ENCODE measurements around the gene MTHFSD. TPM values are rescaled to one million over a fixed set of nuclear protein-coding genes. Genes with fewer than 3 reads are reported as not detected.
A peak's percentile ranks its signal among the peaks of the same experiment; 100 is the strongest.

The MTHFSD gene
- total and polyA plus RNA-seq, 9 donors = 9.9 to 15.4 (median 12.3) TPM

DNA sequence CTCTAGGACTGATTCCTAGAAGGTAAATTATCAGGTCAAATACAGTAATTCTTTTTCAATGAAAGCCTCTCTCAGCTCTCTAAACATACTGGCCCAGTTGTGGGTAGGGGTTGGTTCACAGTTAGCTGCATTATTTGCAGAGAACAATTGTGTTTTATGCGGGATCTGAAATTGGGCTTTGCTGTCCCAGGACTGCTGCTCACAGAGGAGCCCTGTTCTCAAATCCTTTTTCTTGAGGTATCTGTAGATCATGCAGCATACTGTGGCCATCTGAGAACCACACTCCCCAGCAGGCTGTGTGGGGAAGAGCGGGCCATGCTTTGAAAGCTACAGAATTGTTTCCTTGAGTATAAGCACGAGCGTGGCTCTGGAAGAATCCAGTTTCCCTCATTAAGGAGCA is 17.5 kb downstream of the MTHFSD start:
- Histone ChIP-seq H3K4me3 (ENCODE audit: low read length) (no peak overlapping the region), H3K4me1 (ENCODE audit: control insufficient read depth, insufficient read depth, low read length) (no peaks in the 10 kb centered on the region), H3K9me3 (replicated peaks; ENCODE audit: control insufficient read depth, low read depth, low read length) (no peaks in the 10 kb centered on the region), H3K27ac (ENCODE audit: low read length) (no peak overlapping the region), H3K36me3 (ENCODE audit: control insufficient read depth, insufficient read depth, low read length) (peaks cover 59% of the 10 kb centered on the region), H3K27me3 (ENCODE audit: control insufficient read depth, insufficient read depth, low read length) (no peaks in the 10 kb centered on the region)
- DNase-seq = no peak
- WGBS (ENCODE audit: insufficient coverage) = 82% methylated on average over 2 of the region's 4 CpGs

DNA sequence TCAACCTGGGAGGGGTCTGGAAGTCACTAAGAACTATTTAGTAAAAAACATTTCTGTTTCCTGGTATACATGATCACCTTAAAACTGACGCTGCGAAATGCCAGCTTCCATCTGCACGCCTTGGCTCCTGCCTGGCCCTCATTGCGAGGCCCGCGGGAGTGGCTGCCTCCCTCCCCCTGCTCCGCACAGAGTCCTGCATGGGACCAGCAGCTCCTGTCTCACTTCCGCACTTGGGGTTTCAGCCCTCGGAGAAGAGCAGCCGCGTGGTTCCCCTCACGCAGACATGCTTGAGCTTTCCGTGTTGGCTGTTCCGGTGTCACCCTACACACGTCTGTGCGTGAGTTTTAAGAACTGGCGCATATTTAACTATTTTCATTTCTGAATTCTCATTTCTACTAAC is 18.4 kb downstream of the MTHFSD start:
- DNase-seq = no peak
- Histone ChIP-seq H3K4me1 (ENCODE audit: control insufficient read depth, insufficient read depth, low read length) (peaks cover 2% of the 10 kb centered on the region), H3K36me3 (ENCODE audit: control insufficient read depth, insufficient read depth, low read length) (peaks cover 55% of the 10 kb centered on the region), H3K9me3 (replicated peaks; ENCODE audit: control insufficient read depth, low read depth, low read length) (no peaks in the 10 kb centered on the region), H3K27me3 (ENCODE audit: control insufficient read depth, insufficient read depth, low read length) (no peaks in the 10 kb centered on the region), H3K27ac (ENCODE audit: low read length) (no peak overlapping the region), H3K4me3 (ENCODE audit: low read length) (no peak overlapping the region)
- 91% methylated on average over 17 of the region's 17 CpGs for WGBS (ENCODE audit: insufficient coverage)

DNA sequence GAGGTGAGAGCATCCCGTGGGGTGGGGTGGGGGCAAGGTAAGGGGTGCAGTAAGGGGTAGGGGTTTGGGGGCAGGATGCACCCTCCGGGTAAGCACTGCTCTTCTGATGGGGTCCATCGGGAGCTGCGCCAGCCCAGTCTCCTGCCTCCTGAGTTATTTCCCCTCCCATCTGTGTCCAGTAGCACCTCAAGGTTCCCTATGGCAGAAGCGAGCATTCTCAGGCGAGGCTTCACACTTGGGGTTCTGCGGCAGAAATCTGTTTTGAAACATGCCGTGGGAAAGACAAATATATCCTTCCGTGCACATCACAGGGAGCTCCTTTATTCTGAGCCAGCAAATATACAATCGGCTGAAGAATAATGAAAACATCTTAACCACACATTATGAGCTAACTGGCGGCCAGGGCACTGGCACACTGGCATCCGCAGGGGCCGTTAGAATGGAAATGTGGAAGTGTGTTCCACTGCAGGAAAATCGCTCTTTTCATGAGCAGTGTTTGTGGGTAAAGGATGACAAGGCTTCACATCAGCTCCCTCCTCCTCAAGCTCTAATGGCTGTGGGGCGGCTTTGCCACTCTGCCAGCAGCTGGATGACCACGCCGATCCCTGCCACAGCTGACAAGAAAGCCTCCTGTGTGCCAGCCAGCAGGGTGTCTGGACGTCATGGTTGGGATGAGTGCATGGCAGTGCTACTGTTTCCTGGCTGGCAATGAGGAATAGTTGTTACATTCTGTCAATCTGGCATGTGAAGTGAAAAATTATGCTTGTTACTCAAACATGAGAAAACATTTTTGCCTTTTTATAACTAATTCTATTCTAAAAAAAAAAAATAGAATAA is 20.0 kb downstream of the MTHFSD start:
- Histone ChIP-seq H3K4me3 (ENCODE audit: low read length) (no peak overlapping the region), H3K27me3 (ENCODE audit: control insufficient read depth, insufficient read depth, low read length) (no peaks in the 10 kb centered on the region), H3K4me1 (ENCODE audit: control insufficient read depth, insufficient read depth, low read length) (peaks cover 10% of the 10 kb centered on the region), H3K36me3 (ENCODE audit: control insufficient read depth, insufficient read depth, low read length) (peaks cover 39% of the 10 kb centered on the region), H3K9me3 (replicated peaks; ENCODE audit: control insufficient read depth, low read depth, low read length) (no peaks in the 10 kb centered on the region), H3K27ac (ENCODE audit: low read length) (no peak overlapping the region)
- WGBS (ENCODE audit: insufficient coverage) = 87% methylated on average over 8 of the region's 18 CpGs
- DNase-seq = no peak

DNA sequence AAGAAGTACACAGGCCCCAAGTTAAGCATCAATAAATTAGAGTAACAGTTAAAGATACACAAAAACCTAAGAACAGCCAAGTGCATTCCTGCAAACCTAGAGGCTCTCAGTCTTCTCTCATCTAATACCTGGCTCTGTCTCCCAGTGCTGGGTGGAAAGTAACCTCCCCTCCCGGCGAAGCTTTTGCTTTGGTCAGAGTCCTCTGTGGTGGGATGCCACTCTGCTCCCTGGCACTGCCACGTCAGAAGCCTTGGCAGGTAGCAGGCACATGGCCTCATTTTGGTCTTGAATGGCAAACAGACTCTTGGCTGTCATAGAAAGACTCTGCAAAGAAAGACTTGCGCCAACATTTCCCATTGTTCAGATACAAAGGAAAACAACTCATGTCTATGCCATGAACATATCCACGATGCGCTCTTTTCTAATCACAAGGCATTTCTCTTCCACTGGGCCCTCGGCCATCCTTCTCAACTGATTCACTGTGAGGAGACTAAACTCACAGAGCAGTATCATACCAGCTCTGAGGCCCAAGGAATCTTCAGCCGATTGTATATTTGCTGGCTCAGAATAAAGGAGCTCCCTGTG is 21.2 kb downstream of the MTHFSD start:
- peaks cover 10% of the 10 kb centered on the region for H3K4me1 ChIP-seq (ENCODE audit: control insufficient read depth, insufficient read depth, low read length)
- H3K27ac ChIP-seq (ENCODE audit: low read length) = no peak overlapping the region
- H3K27me3 ChIP-seq (ENCODE audit: control insufficient read depth, insufficient read depth, low read length) = no peaks in the 10 kb centered on the region
- no peaks in the 10 kb centered on the region for H3K9me3 ChIP-seq (replicated peaks; ENCODE audit: control insufficient read depth, low read depth, low read length)
- 91% methylated on average over 8 of the region's 8 CpGs for WGBS (ENCODE audit: insufficient coverage)
- H3K36me3 ChIP-seq (ENCODE audit: control insufficient read depth, insufficient read depth, low read length) = peaks cover 30% of the 10 kb centered on the region
- H3K4me3 ChIP-seq (ENCODE audit: low read length) = no peak overlapping the region
- DNase-seq = no peak

DNA sequence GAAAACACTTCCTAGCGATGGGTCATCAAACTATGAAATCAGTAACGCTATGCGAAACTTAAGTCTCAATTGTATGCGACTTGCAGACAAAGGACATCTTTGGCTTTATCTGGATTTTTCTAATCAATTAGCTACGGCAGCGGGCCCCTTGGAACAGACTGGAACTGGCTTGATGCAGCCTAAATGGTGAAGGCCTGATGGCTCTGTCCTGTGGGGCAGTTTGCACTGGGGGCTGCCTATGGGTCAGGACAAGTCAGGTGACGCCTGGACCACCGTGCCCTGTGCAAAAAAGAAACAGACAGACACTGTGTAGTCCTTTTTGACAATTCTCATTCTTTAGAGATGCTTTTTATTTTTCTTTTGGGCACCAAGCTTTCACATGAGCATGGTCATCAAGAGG is 22.0 kb downstream of the MTHFSD start:
- Histone ChIP-seq H3K27me3 (ENCODE audit: control insufficient read depth, insufficient read depth, low read length) (peaks cover 3% of the 10 kb centered on the region), H3K9me3 (replicated peaks; ENCODE audit: control insufficient read depth, low read depth, low read length) (no peaks in the 10 kb centered on the region), H3K4me1 (ENCODE audit: control insufficient read depth, insufficient read depth, low read length) (peaks cover 10% of the 10 kb centered on the region), H3K36me3 (ENCODE audit: control insufficient read depth, insufficient read depth, low read length) (peaks cover 22% of the 10 kb centered on the region), H3K4me3 (ENCODE audit: low read length) (no peak overlapping the region), H3K27ac (ENCODE audit: low read length) (no peak overlapping the region)
- no peak for DNase-seq
- WGBS (ENCODE audit: insufficient coverage) = 91% methylated on average over 7 of the region's 8 CpGs

DNA sequence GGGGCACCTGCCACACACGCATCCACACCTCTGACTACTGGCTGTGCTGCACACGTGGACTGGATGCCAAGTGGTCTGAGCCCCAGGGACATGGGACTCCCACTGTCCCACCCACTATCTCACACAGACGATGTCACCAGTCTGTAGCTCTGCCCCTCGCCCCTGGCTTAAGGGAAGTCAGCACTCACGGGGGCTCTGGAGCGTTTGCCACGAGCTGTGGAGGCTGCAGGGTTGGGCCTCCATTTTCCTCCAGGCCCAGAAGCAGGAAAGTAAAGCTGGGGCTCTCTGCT is 22.6 kb downstream of the MTHFSD start:
- Histone ChIP-seq H3K36me3 (ENCODE audit: control insufficient read depth, insufficient read depth, low read length) (peaks cover 16% of the 10 kb centered on the region), H3K27ac (ENCODE audit: low read length) (no peak overlapping the region), H3K27me3 (ENCODE audit: control insufficient read depth, insufficient read depth, low read length) (peaks cover 6% of the 10 kb centered on the region), H3K4me3 (ENCODE audit: low read length) (no peak overlapping the region), H3K4me1 (ENCODE audit: control insufficient read depth, insufficient read depth, low read length) (peaks cover 10% of the 10 kb centered on the region), H3K9me3 (replicated peaks; ENCODE audit: control insufficient read depth, low read depth, low read length) (no peaks in the 10 kb centered on the region)
- WGBS (ENCODE audit: insufficient coverage) = 83% methylated on average over 2 of the region's 7 CpGs
- no peak for DNase-seq

DNA sequence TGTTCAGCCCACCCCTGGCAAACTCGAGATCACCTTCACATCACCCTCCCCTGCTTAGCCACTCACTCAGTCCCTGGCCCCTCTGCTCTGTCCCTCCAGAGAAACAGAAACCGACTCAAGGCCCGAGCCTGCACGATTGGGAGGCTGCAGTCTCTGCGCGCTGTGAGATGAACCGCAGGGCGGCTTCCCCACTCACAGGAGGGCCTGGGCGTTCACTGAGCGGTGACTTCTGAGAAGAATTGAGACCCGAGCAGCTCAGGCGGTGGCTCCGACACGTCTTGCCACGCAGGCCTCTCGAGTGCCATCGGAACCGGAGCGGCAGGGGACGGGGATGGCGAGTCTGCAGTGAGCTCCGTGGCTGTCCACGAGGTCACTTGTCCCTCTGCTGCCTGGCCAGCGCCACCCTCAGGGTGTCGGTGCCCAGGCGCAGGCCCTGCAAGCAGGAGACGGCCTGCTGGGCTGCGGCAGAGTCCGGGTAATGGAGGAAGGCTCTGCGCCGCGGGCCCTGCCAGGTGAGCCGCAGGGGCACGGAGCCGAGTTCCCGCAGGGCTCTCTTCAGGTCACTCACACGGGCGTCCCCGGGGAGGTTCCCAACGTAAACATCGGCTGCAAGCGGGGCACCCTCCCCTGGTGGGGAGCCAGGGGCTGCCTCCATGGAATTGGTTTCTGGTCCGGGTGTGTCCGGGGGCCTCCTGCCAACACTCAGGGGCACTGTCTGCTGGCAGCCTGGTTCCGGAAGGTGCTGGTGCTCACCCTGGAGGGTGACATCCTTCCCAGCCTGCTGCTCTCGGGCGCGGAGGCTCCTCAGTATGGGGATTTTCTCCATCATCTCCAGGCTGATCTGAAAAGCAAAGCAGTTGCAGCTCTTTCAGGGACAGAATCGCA is 23.2 kb downstream of the MTHFSD start:
- H3K9me3 ChIP-seq (replicated peaks; ENCODE audit: control insufficient read depth, low read depth, low read length) = no peaks in the 10 kb centered on the region
- H3K4me1 ChIP-seq (ENCODE audit: control insufficient read depth, insufficient read depth, low read length) = peaks cover 10% of the 10 kb centered on the region
- H3K27me3 ChIP-seq (ENCODE audit: control insufficient read depth, insufficient read depth, low read length) = peaks cover 8% of the 10 kb centered on the region
- H3K36me3 ChIP-seq (ENCODE audit: control insufficient read depth, insufficient read depth, low read length) = peaks cover 15% of the 10 kb centered on the region
- no peak for DNase-seq
- 85% methylated on average over 48 of the region's 49 CpGs for WGBS (ENCODE audit: insufficient coverage)
- no peak overlapping the region for H3K4me3 ChIP-seq (ENCODE audit: low read length)
- no peak overlapping the region for H3K27ac ChIP-seq (ENCODE audit: low read length)

DNA sequence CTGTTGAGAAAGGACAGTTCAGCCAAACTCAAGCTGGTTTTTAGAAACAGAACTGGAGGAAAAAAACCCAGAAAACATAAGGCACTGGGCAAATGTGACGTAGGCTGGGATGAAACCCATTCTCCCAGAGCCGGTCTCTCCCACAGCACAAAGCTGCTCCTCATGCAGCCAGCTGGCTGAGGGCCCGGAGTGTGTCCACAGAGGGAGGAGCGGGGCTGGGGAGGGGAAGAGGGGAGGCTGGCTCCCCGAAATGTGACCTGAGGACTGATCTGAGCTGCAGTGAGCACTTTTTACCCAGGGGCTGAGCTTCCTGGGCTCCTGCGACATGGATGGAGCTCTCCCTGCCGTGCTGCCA is 23.9 kb downstream of the MTHFSD start:
- H3K36me3 ChIP-seq (ENCODE audit: control insufficient read depth, insufficient read depth, low read length) = peaks cover 8% of the 10 kb centered on the region
- H3K27me3 ChIP-seq (ENCODE audit: control insufficient read depth, insufficient read depth, low read length) = peaks cover 15% of the 10 kb centered on the region
- no peak overlapping the region for H3K27ac ChIP-seq (ENCODE audit: low read length)
- no peak overlapping the region for H3K4me3 ChIP-seq (ENCODE audit: low read length)
- H3K4me1 ChIP-seq (ENCODE audit: control insufficient read depth, insufficient read depth, low read length) = peaks cover 10% of the 10 kb centered on the region
- peak; percentile 87 for DNase-seq
- WGBS (ENCODE audit: insufficient coverage) = 56% methylated on average over 4 of the region's 7 CpGs
- H3K9me3 ChIP-seq (replicated peaks; ENCODE audit: control insufficient read depth, low read depth, low read length) = no peaks in the 10 kb centered on the region

DNA sequence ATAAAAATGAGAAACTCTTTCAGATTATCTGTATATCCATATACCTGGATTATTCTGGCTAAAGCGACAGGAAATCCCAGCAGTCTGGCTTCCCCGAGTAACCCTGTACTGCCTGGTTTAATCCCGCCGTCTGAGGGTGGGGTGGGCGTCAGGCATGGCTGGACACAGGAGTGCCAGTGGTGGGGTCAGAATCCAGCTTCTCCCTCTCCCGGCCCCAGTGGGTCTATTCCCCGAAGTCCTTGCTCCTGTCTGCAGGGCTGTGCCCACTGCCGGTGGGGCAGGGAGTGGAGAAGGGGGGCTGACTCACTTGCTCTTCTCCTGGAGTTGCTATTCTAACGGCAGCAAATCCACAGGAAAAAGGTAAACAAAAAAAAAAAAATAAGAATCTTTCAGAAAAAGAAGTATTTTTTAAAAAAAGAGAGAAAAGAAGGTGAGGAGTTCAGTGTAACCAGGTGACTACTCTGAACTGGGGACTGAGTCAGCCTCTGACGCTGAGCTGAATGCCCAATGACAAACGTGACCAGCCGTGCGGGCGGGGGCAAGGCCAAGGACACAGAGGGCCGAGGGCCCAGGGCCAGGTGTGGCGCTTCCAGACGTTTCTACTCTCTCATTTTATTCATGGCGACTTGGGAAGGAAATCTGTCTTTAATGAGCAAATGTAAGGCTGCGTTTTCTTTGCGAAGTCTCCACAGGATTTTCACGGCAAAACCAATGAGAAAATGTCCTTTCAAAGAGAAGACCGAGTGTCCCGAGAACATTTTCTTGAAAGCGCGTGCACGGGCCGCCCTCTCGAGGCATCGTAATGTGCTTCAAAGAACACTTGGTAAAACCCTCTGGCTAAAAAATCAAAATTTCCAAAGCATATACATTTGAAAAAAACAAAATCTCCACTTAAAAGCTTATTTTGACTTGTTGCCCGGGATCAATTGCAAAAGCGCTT is 24.5 kb downstream of the MTHFSD start:
- Histone ChIP-seq H3K27ac (ENCODE audit: low read length) (peak overlapping the region; percentile 75), H3K4me1 (ENCODE audit: control insufficient read depth, insufficient read depth, low read length) (peaks cover 10% of the 10 kb centered on the region)
- WGBS (ENCODE audit: insufficient coverage) = 43% methylated on average over 20 of the region's 31 CpGs

More for the DNA sequence above, 24.5 kb downstream of the MTHFSD start:
- DNase-seq = no peak
- H3K4me3 ChIP-seq (ENCODE audit: low read length) = no peak overlapping the region
- H3K9me3 ChIP-seq (replicated peaks; ENCODE audit: control insufficient read depth, low read depth, low read length) = no peaks in the 10 kb centered on the region
- H3K36me3 ChIP-seq (ENCODE audit: control insufficient read depth, insufficient read depth, low read length) = peaks cover 7% of the 10 kb centered on the region
- H3K27me3 ChIP-seq (ENCODE audit: control insufficient read depth, insufficient read depth, low read length) = peaks cover 21% of the 10 kb centered on the region

Measured in muscle of leg (tissue), 11 donors.